Smooth muscle cell (in vitro differentiated cells): ENCODE measurements around the gene ABCC4. TPM values are rescaled to one million over a fixed set of nuclear protein-coding genes. Genes with fewer than 3 reads are reported as not detected.

ENCODE experiments used
- DNase-seq: peaks from one replicate; lab custom pipeline; 2025; ENCODE audit not compliant: unreplicated experiment; lab: John Stamatoyannopoulos, UW
- H2AFZ ChIP-seq: fragments of 200-600 bp; sonication (generic); 2 replicates; pipeline ENCODE4 v1.6.0; 2016; ENCODE audit warnings: antibody characterized with exemption, low read depth, mild to moderate bottlenecking
- H3F3A ChIP-seq: fragments of 200-600 bp; sonication (generic); 2 replicates; pipeline ENCODE4 v1.6.0; 2017; ENCODE audit warnings: antibody characterized with exemption, low read depth
- H3K27ac ChIP-seq: fragments of 200-600 bp; sonication (generic); 2 replicates; pipeline ENCODE4 v1.5.1; 2016; ENCODE audit warnings: low read depth, mild to moderate bottlenecking
- H3K27me3 ChIP-seq: fragments of 200-600 bp; sonication (generic); 2 replicates; pipeline ENCODE4 v1.6.1; 2016; ENCODE audit warnings: low read depth, mild to moderate bottlenecking
- H3K36me3 ChIP-seq: fragments of 200-600 bp; sonication (generic); 2 replicates; pipeline ENCODE4 v1.5.1; 2016; ENCODE audit warnings: low read depth
- H3K4me1 ChIP-seq: fragments of 200-600 bp; sonication (generic); 2 replicates; pipeline ENCODE4 v1.5.1; 2016; ENCODE audit warnings: low read depth
- H3K4me2 ChIP-seq: fragments of 200-600 bp; sonication (generic); 2 replicates; pipeline ENCODE4 v1.6.0; 2016; ENCODE audit warnings: mild to moderate bottlenecking
- H3K4me3 ChIP-seq: fragments of 200-600 bp; sonication (generic); 2 replicates; pipeline ENCODE4 v1.5.1; 2016; ENCODE audit warnings: mild to moderate bottlenecking
- H3K79me2 ChIP-seq: fragments of 200-600 bp; sonication (generic); 2 replicates; pipeline ENCODE4 v1.6.0; 2016; ENCODE audit warnings: low read depth, mild to moderate bottlenecking
- H3K9ac ChIP-seq: fragments of 200-600 bp; sonication (generic); 2 replicates; pipeline ENCODE4 v1.6.0; 2016; ENCODE audit warnings: low read depth
- H3K9me3 ChIP-seq: fragments of 200-600 bp; sonication (generic); replicated peaks from 2 replicates; pipeline ENCODE4 v1.5.1; 2016; ENCODE audit warnings: low read depth
- H4K20me1 ChIP-seq: fragments of 200-600 bp; sonication (generic); 2 replicates; pipeline ENCODE4 v1.6.0; 2016; ENCODE audit warnings: low read depth
- WGBS: methylation state at CpG from one replicate; pipeline ENCODE4 v1.1.7; 2016; ENCODE audit warnings: low lambda C conversion rate; 5-methylcytosine and 5-hydroxymethylcytosine counted together
- polyA plus RNA-seq: library from polyadenylated mRNA; unstranded; fragments of >200 nt; fragmentation: Nextera tagmentation; extraction: Ambion mirVana; gene quantifications from 2 replicates; pipeline ENCODE4 v1.2.1, GENCODE V29; 2016
- total RNA-seq: library from RNA; depleted of rRNA; stranded (reverse); fragments of >200 nt; gene quantifications from 2 replicates; pipeline ENCODE4 v1.2.3, GENCODE V29; 2014
- TF ChIP-seq, protein P1 (sequence below): fragments of 200-600 bp; sonication (generic); IDR thresholded peaks from 2 replicates; pipeline ENCODE4 v1.5.1; 2017; ENCODE audit warnings: borderline replicate concordance, mild to moderate bottlenecking, antibody characterized with exemption; ENCODE audit not compliant: insufficient read depth, poor library complexity, severe bottlenecking

The ABCC4 gene
- total and polyA plus RNA-seq, 2 experiments from 2014 or later, result 11.9 to 37.7 TPM

GRCh38 chr13:95156208-95156607, 145.0 kb downstream of the ABCC4 start:
- Histone ChIP-seq H2AFZ (no peak overlapping the region), H3K4me2 (no peak overlapping the region), H3K4me3 (no peak overlapping the region), H3K27me3 (no peaks in the 10 kb centered on the region), H3K36me3 (peaks cover 3% of the 10 kb centered on the region), H3K27ac (no peak overlapping the region), H3K79me2 (no peaks in the 10 kb centered on the region), H3K9me3 (no peaks in the 10 kb centered on the region), H3F3A (no peaks in the 10 kb centered on the region), H4K20me1 (no peaks in the 10 kb centered on the region), H3K9ac (no peak overlapping the region), H3K4me1 (peaks cover 14% of the 10 kb centered on the region)
- DNase-seq, result no peak
- TF ChIP-seq, protein P1, sequence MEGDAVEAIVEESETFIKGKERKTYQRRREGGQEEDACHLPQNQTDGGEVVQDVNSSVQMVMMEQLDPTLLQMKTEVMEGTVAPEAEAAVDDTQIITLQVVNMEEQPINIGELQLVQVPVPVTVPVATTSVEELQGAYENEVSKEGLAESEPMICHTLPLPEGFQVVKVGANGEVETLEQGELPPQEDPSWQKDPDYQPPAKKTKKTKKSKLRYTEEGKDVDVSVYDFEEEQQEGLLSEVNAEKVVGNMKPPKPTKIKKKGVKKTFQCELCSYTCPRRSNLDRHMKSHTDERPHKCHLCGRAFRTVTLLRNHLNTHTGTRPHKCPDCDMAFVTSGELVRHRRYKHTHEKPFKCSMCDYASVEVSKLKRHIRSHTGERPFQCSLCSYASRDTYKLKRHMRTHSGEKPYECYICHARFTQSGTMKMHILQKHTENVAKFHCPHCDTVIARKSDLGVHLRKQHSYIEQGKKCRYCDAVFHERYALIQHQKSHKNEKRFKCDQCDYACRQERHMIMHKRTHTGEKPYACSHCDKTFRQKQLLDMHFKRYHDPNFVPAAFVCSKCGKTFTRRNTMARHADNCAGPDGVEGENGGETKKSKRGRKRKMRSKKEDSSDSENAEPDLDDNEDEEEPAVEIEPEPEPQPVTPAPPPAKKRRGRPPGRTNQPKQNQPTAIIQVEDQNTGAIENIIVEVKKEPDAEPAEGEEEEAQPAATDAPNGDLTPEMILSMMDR, result peak; percentile 30
- WGBS, result 93% methylated on average over 3 of the region's 3 CpGs

DNA sequence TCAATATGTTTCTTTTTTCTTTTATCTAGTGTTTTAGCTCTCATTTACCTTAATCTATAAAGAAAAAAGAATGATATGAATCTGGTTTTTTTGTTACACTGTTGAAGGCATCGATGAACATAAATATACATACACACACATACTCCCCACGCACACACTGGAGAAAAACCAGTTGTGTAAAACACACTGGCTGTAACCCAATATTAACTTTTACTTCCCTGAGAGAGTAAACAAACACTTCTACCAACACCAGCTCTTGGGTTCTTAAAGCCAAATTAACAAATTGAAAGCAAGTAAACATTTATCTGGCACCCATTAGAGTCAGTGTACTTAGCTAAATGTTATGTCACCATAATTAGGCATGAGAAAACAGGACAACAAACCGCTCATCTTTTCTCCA, 145.7 kb downstream of the ABCC4 start:
- no peak overlapping the region for H3K4me2 ChIP-seq
- WGBS, result 90% methylated on average over 3 of the region's 3 CpGs

GRCh38 chr13:95155093-95155492, 146.2 kb downstream of the ABCC4 start:
- Histone ChIP-seq H3K36me3 (peaks cover 3% of the 10 kb centered on the region), H3K9ac (no peak overlapping the region), H3K79me2 (no peaks in the 10 kb centered on the region), H2AFZ (no peak overlapping the region), H3K4me3 (no peak overlapping the region), H3K9me3 (no peaks in the 10 kb centered on the region), H3K27me3 (no peaks in the 10 kb centered on the region), H3K4me1 (peaks cover 14% of the 10 kb centered on the region), H3F3A (no peaks in the 10 kb centered on the region), H3K4me2 (no peak overlapping the region), H4K20me1 (no peaks in the 10 kb centered on the region), H3K27ac (no peak overlapping the region)
- no peak for DNase-seq
- WGBS, result 76% methylated on average over 4 of the region's 4 CpGs
- TF ChIP-seq, protein P1, result no peak

More for the DNA sequence above, 145.7 kb downstream of the ABCC4 start:
- no peaks in the 10 kb centered on the region for H3K27me3 ChIP-seq
- no peak overlapping the region for H2AFZ ChIP-seq
- no peak overlapping the region for H3K9ac ChIP-seq
- no peak overlapping the region for H3K27ac ChIP-seq
- no peaks in the 10 kb centered on the region for H3K79me2 ChIP-seq
- H3K36me3 ChIP-seq, result peaks cover 3% of the 10 kb centered on the region
- no peaks in the 10 kb centered on the region for H3F3A ChIP-seq
- DNase-seq, result no peak
- H3K9me3 ChIP-seq, result no peaks in the 10 kb centered on the region
- peaks cover 14% of the 10 kb centered on the region for H3K4me1 ChIP-seq
- TF ChIP-seq, protein P1, result no peak
- no peaks in the 10 kb centered on the region for H4K20me1 ChIP-seq
- H3K4me3 ChIP-seq, result no peak overlapping the region

DNA sequence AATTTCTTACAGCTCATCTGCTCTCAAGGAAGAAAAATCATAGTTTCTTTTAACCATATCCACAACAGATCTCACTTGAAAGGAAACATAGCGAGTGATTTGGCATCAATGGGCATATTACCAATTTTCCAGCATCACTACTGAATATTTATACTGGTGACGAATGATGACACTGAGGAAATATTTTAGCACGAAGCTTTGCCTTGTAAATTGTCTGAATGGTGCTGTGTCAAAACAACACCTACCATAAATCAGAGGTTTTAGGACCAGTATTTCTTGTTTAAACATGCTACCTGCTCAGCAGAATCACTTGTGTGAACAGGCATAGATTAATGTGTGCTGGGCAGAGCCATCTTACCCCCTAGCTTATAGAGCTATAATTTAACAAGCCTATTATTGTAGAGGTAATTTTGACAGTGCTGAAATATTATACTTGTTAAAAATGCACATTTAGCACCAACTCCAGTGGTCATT, 146.8 kb downstream of the ABCC4 start:
- no peaks in the 10 kb centered on the region for H3K79me2 ChIP-seq
- no peak overlapping the region for H3K9ac ChIP-seq
- peaks cover 3% of the 10 kb centered on the region for H3K36me3 ChIP-seq
- H3K9me3 ChIP-seq, result no peaks in the 10 kb centered on the region
- peaks cover 14% of the 10 kb centered on the region for H3K4me1 ChIP-seq
- H3F3A ChIP-seq, result no peaks in the 10 kb centered on the region
- TF ChIP-seq, protein P1, result no peak
- H3K27ac ChIP-seq, result peak overlapping the region; percentile 45
- no peaks in the 10 kb centered on the region for H4K20me1 ChIP-seq
- no peak for DNase-seq
- WGBS, result 58% methylated on average over 3 of the region's 3 CpGs
- H3K4me2 ChIP-seq, result no peak overlapping the region
- no peak overlapping the region for H3K4me3 ChIP-seq
- H3K27me3 ChIP-seq, result no peaks in the 10 kb centered on the region
- H2AFZ ChIP-seq, result no peak overlapping the region
